HG03066 (cell line): ENCODE results near the gene MYO1D.

ENCODE experiments used
- ATAC-seq: cut with Tn5 transposase; IDR thresholded peaks from one replicate; pipeline ENCODE4 v1.9.1; 2021; ENCODE audit warnings: low read depth; ENCODE audit not compliant: unreplicated experiment

MYO1D gene

GRCh38 chr17:32485261-32486110 lies 391.4 kb downstream of the MYO1D start:
- no peak for ATAC-seq

- no peak for ATAC-seq
These were observed 392.3 kb downstream of the MYO1D start for GRCh38 chr17:32484628-32485027.

- ATAC-seq: no peak
These were observed 392.9 kb downstream of the MYO1D start for GRCh38 chr17:32484041-32484461.

- ATAC-seq: no peak
These were observed 393.4 kb downstream of the MYO1D start for GRCh38 chr17:32483451-32484019.

GRCh38 chr17:32482568-32483320 lies 394.2 kb downstream of the MYO1D start:
- no peak for ATAC-seq

GRCh38 chr17:32481193-32481592 lies 395.7 kb downstream of the MYO1D start:
- ATAC-seq: no peak

- ATAC-seq: no peak
These were observed 397.8 kb downstream of the MYO1D start for GRCh38 chr17:32479074-32479617.

- ATAC-seq: no peak
These were observed 399.7 kb downstream of the MYO1D start for GRCh38 chr17:32477220-32477619.

- no peak for ATAC-seq
These were observed 401.7 kb downstream of the MYO1D start for GRCh38 chr17:32475258-32475657.

GRCh38 chr17:32471652-32472051 lies 405.3 kb downstream of the MYO1D start:
- no peak for ATAC-seq

- no peak for ATAC-seq
These were observed 406.3 kb downstream of the MYO1D start for GRCh38 chr17:32470405-32471167.

- ATAC-seq: no peak
These were observed 409.0 kb downstream of the MYO1D start for GRCh38 chr17:32467949-32468348.

- ATAC-seq: no peak
These were observed 412.6 kb downstream of the MYO1D start for GRCh38 chr17:32464374-32464773.

GRCh38 chr17:32463304-32463703 lies 413.6 kb downstream of the MYO1D start:
- no peak for ATAC-seq

GRCh38 chr17:32461853-32462617 lies 414.9 kb downstream of the MYO1D start:
- ATAC-seq: no peak

- no peak for ATAC-seq
These were observed 415.4 kb downstream of the MYO1D start for GRCh38 chr17:32461498-32461852.

GRCh38 chr17:32460054-32460453 lies 416.9 kb downstream of the MYO1D start:
- ATAC-seq: no peak

GRCh38 chr17:32458371-32458770 lies 418.6 kb downstream of the MYO1D start:
- ATAC-seq: no peak

GRCh38 chr17:32453370-32453769 lies 423.6 kb downstream of the MYO1D start:
- ATAC-seq: no peak

- no peak for ATAC-seq
These were observed 424.6 kb downstream of the MYO1D start for GRCh38 chr17:32452281-32452680.
